Upper lobe of left lung (tissue), 6 donors: ENCODE data around the gene ACTBL2. TPM values are rescaled to one million over a fixed set of nuclear protein-coding genes. Genes with fewer than 3 reads are reported as not detected.
"Not testable (repeated sequence)": the region's sequence is repeated elsewhere in the genome, so short reads cannot be mapped to it uniquely, and the experiment has no call there.

Experiments
- ATAC-seq, 2 donors: fragments of 200-7000 bp; cut with Tn5 transposase; one replicate each; pipeline ENCODE4 v1.9.1; 2022; ENCODE audit warnings: mild to moderate bottlenecking in 2 of 2, moderate library complexity in 2 of 2; ENCODE audit not compliant: low FRiP score in 2 of 2
- DNase-seq, 2 donors: peaks; one replicate each; pipeline ENCODE4 v3.0.0-alpha.2; 2019 to 2020
- H3K27ac ChIP-seq, 4 donors: fragments of 200-600 bp; sonication (generic); one replicate each; pipeline ENCODE4 v1.5.1; 2016 to 2019
- H3K27me3 ChIP-seq, 4 donors: fragments of 200-600 bp; sonication (generic); one replicate each; pipeline ENCODE4 v1.5.1; 2017 to 2019
- H3K36me3 ChIP-seq, 4 donors: fragments of 200-600 bp; sonication (generic); one replicate each; pipeline ENCODE4 v1.5.1; 2016 to 2019
- H3K4me1 ChIP-seq, 4 donors: fragments of 200-600 bp; sonication (generic); one replicate each; pipeline ENCODE4 v1.5.1; 2018 to 2019
- H3K4me3 ChIP-seq, 4 donors: fragments of 200-600 bp; sonication (generic); one replicate each; pipeline ENCODE4 v1.5.1; 2017 to 2019; ENCODE audit warnings: mild to moderate bottlenecking in 2 of 4, moderate library complexity in 1 of 4
- H3K9me3 ChIP-seq, 4 donors: fragments of 200-600 bp; sonication (generic); one replicate each; pipeline ENCODE4 v1.5.1; 2018 to 2019
- EP300 ChIP-seq, 4 donors: sonication (generic); formaldehyde crosslinking; IDR thresholded peaks; one replicate each; pipeline ENCODE4 v1.5.1; 2017; ENCODE audit warnings: antibody characterized with exemption in 4 of 4, control low read depth in 2 of 4
- POLR2A ChIP-seq, 4 donors: fragments of 450-650 bp; IDR thresholded peaks; one replicate each; pipeline ENCODE4 v1.5.1; 2016 to 2017; ENCODE audit warnings: antibody characterized with exemption in 4 of 4, mild to moderate bottlenecking in 2 of 4
- POLR2AphosphoS5 ChIP-seq, 2 donors: sonication (generic); formaldehyde crosslinking; IDR thresholded peaks; one replicate each; pipeline ENCODE4 v1.5.1; 2017; ENCODE audit warnings: antibody characterized with exemption in 2 of 2
- WGBS, 2 donors: methylation state at CpG; one replicate each; pipeline ENCODE4 v1.1.5; 2017 to 2018; 5-methylcytosine and 5-hydroxymethylcytosine counted together
- total RNA-seq, 6 donors: library from RNA; depleted of rRNA in 4 of 6; stranded (reverse); fragments of >200 nt in 4 of 6; gene quantifications; one replicate each; pipeline versions ENCODE4 v1.1.0 to v1.2.1, GENCODE V29; 2016 to 2021
- TF ChIP-seq, protein P1 (sequence below), 6 experiments: fragments of 450-650 bp in 4 of 6; fragments of 200-600 bp in 2 of 6; sonication (generic) in 2 of 6; IDR thresholded peaks; one replicate each; pipeline ENCODE4 v1.5.1; 2016 to 2019; ENCODE audit warnings: antibody characterized with exemption in 6 of 6
- donor health status: DM: no; HTN: no; CAD: no; lungs with moderate emphysema.
- donor health status: DM: no; HTN: yes; CAD: no; lungs with severe emphysema.

Gene ACTBL2
- total RNA-seq: not detected

DNA sequence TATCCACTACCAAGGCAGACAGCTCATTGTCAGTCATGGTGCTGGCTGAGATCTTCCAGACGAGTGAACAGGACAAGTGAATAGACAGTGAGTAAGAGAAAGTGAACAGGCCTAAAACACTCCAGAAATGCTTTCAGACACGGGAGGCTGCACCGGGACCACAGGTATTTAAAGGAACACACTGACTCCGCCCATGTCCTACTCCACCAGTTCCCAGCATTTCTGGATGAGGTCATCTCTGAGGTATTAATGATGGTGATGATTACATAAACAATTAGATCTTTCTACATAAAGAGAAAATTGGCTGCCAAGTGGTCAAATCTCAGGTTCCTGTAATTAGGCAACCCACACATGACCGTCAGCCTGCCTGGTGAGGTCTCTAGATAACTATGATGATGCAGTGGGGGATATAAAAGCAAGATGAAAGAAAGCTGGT lies at the start of gene ACTBL2:
Gene ACTBL2 (minus strand): TSS at position 141 of the 436 bp plus-strand sequence. CDS start 104 bp downstream, at position 37.
- 77 to 86% methylated on average over 5 of the region's 5 CpGs for WGBS, 2 donors
- H3K4me1 ChIP-seq: no peaks in the 10 kb centered on the region
- TF ChIP-seq, protein P1, sequence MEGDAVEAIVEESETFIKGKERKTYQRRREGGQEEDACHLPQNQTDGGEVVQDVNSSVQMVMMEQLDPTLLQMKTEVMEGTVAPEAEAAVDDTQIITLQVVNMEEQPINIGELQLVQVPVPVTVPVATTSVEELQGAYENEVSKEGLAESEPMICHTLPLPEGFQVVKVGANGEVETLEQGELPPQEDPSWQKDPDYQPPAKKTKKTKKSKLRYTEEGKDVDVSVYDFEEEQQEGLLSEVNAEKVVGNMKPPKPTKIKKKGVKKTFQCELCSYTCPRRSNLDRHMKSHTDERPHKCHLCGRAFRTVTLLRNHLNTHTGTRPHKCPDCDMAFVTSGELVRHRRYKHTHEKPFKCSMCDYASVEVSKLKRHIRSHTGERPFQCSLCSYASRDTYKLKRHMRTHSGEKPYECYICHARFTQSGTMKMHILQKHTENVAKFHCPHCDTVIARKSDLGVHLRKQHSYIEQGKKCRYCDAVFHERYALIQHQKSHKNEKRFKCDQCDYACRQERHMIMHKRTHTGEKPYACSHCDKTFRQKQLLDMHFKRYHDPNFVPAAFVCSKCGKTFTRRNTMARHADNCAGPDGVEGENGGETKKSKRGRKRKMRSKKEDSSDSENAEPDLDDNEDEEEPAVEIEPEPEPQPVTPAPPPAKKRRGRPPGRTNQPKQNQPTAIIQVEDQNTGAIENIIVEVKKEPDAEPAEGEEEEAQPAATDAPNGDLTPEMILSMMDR (IDR thresholded peaks at IDR 0.05): no peak
- TF ChIP-seq POLR2A (IDR thresholded peaks at IDR 0.05): no peak
- no peak for TF ChIP-seq POLR2AphosphoS5 (IDR thresholded peaks at IDR 0.05)
- no peak for TF ChIP-seq EP300 (IDR thresholded peaks at IDR 0.05)
- H3K36me3 ChIP-seq: no peaks in the 10 kb centered on the region
- no peaks in the 10 kb centered on the region for H3K27me3 ChIP-seq
- ATAC-seq (peak in 1 of 2 donors; percentile 34), DNase-seq (no peak)
- no peak within 1 kb of the TSS for H3K27ac ChIP-seq
- no peak within 1 kb of the TSS for H3K4me3 ChIP-seq
- H3K9me3 ChIP-seq: no peaks in the 10 kb centered on the region

DNA sequence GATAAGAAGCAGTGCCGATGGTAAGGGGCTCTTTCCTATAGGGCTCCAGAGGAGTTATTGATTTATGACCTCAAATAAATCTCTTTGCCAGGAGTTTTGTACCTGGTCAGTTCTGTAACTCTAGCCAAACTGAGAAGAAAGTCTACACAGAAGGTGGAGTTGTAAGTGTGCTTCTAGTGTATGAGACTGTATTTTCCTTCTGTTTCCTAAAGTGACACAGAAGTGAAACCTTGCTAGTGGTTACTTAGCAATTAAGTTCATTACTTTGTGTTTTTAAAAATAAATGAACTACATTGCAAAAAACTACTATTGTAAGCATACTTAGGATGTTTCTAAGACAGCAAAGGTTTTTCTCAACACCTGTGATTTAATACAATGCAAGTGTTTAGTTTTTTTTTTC lies 48.7 kb upstream of the ACTBL2 start:
- H3K4me3 ChIP-seq: no peak overlapping the region
- no peaks in the 10 kb centered on the region for H3K27me3 ChIP-seq
- DNase-seq (no peak), ATAC-seq (no peak)
- no peaks in the 10 kb centered on the region for H3K36me3 ChIP-seq
- H3K27ac ChIP-seq: no peak overlapping the region
- WGBS, 2 donors: 47 to 96% methylated on average over 1 of the region's 1 CpG
- no peak for TF ChIP-seq POLR2A (IDR thresholded peaks at IDR 0.05)
- no peak for TF ChIP-seq EP300 (IDR thresholded peaks at IDR 0.05)
- TF ChIP-seq, protein P1 (IDR thresholded peaks at IDR 0.05): no peak
- TF ChIP-seq POLR2AphosphoS5 (IDR thresholded peaks at IDR 0.05): no peak
- H3K4me1 ChIP-seq: no peaks in the 10 kb centered on the region
- H3K9me3 ChIP-seq: no peaks in the 10 kb centered on the region

DNA sequence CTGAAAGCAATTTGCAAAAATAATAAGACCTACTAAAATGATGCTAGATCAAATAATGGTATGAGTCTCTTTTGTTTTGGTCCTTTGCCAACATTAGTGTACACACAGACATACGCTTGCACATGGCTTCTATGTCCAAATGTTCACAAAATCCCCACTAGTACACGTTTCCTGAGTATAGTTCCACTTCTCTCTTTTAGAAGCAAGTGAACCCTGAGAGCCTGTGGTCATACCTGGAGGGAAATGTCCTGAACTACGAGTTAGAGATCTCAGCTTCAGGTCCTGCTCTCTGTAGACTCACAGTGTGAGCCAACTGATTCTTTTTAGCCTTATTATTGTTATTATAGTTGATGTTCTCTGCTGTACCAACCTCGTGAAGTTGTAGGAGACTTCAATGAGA lies 47.3 kb upstream of the ACTBL2 start:
- TF ChIP-seq POLR2A (IDR thresholded peaks at IDR 0.05) (no peak), POLR2AphosphoS5 (IDR thresholded peaks at IDR 0.05) (no peak), EP300 (IDR thresholded peaks at IDR 0.05) (no peak)
- TF ChIP-seq, protein P1 (IDR thresholded peaks at IDR 0.05): no peak
- DNase-seq (no peak), ATAC-seq (no peak)
- no peaks in the 10 kb centered on the region for H3K9me3 ChIP-seq
- no peak overlapping the region for H3K27ac ChIP-seq
- no peaks in the 10 kb centered on the region for H3K27me3 ChIP-seq
- no peak overlapping the region for H3K4me3 ChIP-seq
- 73 to 82% methylated on average over 4 of the region's 4 CpGs for WGBS, 2 donors
- no peaks in the 10 kb centered on the region for H3K4me1 ChIP-seq
- no peaks in the 10 kb centered on the region for H3K36me3 ChIP-seq

DNA sequence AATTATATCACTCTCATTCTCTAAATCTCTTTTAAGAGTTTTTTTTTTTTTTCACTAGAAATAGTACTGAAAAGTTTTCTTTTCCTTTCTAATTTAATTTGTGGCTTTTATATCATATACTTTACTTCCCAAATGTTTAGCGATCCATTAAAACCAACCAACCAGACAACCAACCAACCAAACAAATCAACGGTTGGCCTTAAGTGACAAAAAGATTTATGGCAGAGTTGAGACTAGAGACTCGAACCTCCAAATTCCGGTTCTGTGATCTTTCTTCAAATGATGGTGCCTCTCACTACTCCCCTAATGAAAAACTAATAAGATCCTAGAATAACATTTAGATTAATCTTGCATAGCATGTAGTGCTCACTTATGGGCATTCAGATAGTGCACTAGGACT lies 45.3 kb upstream of the ACTBL2 start:
- no peaks in the 10 kb centered on the region for H3K27me3 ChIP-seq
- WGBS, 2 donors: 94 to 96% methylated on average over 4 of the region's 4 CpGs
- DNase-seq (no peak), ATAC-seq (no peak)
- no peaks in the 10 kb centered on the region for H3K36me3 ChIP-seq
- H3K9me3 ChIP-seq: no peaks in the 10 kb centered on the region
- no peak overlapping the region for H3K27ac ChIP-seq
- H3K4me1 ChIP-seq: no peaks in the 10 kb centered on the region
- H3K4me3 ChIP-seq: no peak overlapping the region
- TF ChIP-seq POLR2AphosphoS5 (IDR thresholded peaks at IDR 0.05): no peak
- no peak for TF ChIP-seq POLR2A (IDR thresholded peaks at IDR 0.05)
- no peak for TF ChIP-seq EP300 (IDR thresholded peaks at IDR 0.05)
- TF ChIP-seq, protein P1 (IDR thresholded peaks at IDR 0.05): no peak

DNA sequence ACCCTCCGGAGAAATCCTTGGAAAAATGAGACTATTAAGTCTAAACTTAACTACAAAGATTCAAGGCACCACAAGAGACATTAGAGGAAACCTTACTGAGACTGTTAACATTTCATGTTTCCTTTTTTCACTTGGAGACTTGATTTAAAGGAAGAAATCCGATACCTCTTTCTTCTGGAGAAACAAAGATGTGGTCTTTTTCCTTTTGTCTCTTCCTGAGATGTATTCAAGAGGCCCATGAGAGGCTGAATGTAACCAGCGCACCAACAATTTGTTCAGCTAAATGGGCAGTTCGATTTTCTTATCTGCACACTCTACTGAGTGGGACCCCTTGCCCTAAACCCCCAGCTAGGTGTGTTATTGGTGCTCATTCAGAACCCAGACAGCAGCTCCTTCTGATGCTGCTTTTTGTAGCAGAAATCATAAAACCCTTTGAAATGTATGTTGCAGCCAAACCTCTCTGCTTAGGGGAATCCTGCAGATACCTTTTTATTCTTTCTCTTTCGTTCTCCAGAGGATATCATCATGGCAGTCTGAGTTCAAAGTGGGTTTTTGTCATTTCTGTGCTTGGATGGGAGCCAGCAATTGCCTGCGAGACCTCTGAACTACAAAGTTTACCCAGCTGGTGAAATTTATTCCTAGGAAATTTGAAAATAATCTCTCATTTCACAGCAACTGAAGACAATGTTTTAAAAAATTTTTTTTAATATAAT lies 41.9 kb upstream of the ACTBL2 start:
- no peaks in the 10 kb centered on the region for H3K9me3 ChIP-seq
- H3K27ac ChIP-seq: no peak overlapping the region
- DNase-seq: no peak
- H3K4me3 ChIP-seq: no peak overlapping the region
- 61 to 68% methylated on average over 6 of the region's 6 CpGs for WGBS, 2 donors
- TF ChIP-seq, protein P1 (IDR thresholded peaks at IDR 0.05): no peak
- TF ChIP-seq EP300 (IDR thresholded peaks at IDR 0.05) (no peak), POLR2A (IDR thresholded peaks at IDR 0.05) (no peak), POLR2AphosphoS5 (IDR thresholded peaks at IDR 0.05) (no peak)
- no peak for ATAC-seq
- H3K36me3 ChIP-seq: no peaks in the 10 kb centered on the region
- H3K27me3 ChIP-seq: no peaks in the 10 kb centered on the region
- no peaks in the 10 kb centered on the region for H3K4me1 ChIP-seq

DNA sequence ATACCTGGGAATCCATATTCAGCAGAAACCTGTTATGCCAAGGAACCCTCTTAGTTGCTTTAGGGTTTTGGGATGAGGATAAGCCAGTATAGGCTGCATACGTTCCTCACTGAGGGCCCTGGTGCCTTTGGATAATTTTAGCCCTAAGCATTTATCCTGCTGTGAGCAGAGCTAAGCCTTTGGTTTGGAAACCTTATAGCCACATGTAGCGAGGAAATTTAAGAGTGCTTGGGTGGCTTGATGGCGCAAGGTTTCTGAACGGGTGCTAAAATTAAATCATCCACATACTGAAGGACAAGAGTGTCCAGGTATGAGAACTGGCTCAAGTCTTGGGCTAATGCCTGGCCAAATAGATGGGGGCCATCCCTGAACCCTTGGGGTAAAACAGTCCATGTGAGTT lies 39.9 kb upstream of the ACTBL2 start:
- ATAC-seq, DNase-seq, H3K4me3 ChIP-seq, H3K27ac ChIP-seq, H3K9me3 ChIP-seq, H3K4me1 ChIP-seq, H3K36me3 ChIP-seq, H3K27me3 ChIP-seq: not testable (repeated sequence)
- 90 to 93% methylated on average over 4 of the region's 4 CpGs for WGBS, 2 donors

DNA sequence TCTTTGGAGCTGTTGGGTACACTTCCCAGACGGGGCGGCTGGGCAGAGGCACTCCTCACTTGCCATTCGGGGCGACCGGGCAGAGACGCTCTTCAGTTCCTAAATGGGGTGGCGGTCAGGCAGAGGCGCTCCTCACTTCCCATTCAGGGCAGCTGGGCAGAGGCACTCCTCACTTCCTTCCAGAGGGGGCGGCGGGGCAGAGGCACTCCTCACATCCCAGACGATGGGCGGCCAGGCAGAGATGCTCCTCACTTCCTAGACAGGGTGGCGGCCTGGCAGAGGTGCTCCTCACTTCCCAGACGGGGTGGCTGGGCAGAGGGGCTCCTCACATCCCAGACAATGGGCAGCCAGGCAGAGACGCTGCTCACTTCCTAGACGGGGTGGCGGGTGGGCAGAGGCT lies 35.8 kb upstream of the ACTBL2 start:
- not testable (repeated sequence) for H3K4me3 ChIP-seq, H3K27me3 ChIP-seq, H3K27ac ChIP-seq, ATAC-seq, H3K36me3 ChIP-seq, H3K9me3 ChIP-seq, H3K4me1 ChIP-seq
- 85 to 87% methylated on average over 10 to 17 of the region's 17 CpGs for whole genome bisulfite sequencing, 2 donors
- DNase-seq: peak in 1 of 2 donors; percentile 51
